ENCODE measurements around the gene NDUFA13. TPM values are rescaled to one million over a fixed set of nuclear protein-coding genes. Genes with fewer than 3 reads are reported as not detected.

NDUFA13 gene
- total RNA-seq, 1 experiment from 2014 or later: 489 TPM

DNA sequence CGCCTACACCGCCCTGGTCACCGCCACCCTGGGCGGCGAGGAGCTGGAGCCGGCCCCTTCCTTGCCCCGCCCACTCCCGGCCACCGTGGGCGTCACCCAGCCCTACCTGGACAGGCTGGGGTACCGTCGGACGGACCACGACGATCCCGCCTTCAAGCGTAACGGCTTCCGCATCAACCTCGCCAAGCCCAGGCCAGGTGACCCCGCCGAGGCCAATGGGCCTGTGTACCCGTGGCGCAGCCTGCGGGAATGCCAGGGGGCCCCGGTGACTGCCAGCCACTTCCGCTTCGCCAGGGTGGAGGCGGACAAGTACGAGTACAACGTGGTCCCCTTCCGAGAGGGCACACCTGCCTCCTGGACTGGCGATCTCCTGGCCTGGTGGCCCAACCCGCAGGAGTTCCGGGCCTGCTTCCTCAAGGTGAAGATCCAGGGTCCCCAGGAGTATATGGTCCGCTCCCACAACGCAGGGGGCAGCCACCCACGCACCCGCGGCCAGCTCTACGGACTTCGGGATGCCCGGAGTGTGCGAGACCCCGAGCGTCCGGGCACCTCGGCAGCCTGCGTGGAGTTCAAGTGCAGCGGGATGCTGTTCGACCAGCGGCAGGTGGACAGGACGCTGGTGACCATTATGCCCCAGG, 29.0 kb downstream of the NDUFA13 start:
- Histone ChIP-seq H3K23me2 (ENCODE audit: insufficient read length, low read depth, low read length, poor library complexity, severe bottlenecking) (peaks cover 5% of the 10 kb centered on the region), H3K4me2 (ENCODE audit: insufficient read depth, insufficient read length, low read length) (no peak overlapping the region), H3K27me3 (ENCODE audit: insufficient read depth, low read length) (no peaks in the 10 kb centered on the region), H2BK12ac (ENCODE audit: insufficient read length, low read depth, low read length) (no peak overlapping the region), H2AFZ (ENCODE audit: low read length) (no peak overlapping the region), H3K4me1 (ENCODE audit: insufficient read depth, low read length) (no peaks in the 10 kb centered on the region), H2BK20ac (ENCODE audit: low read depth, low read length, poor library complexity, severe bottlenecking) (no peak overlapping the region), H4K5ac (ENCODE audit: insufficient read length, low read depth, low read length) (no peak overlapping the region), H2AK5ac (ENCODE audit: insufficient read length, low read length) (no peak overlapping the region), H2BK5ac (ENCODE audit: insufficient read length, low read length) (no peak overlapping the region), H4K91ac (ENCODE audit: insufficient read length, low read depth, low read length) (no peak overlapping the region), H3K79me2 (ENCODE audit: insufficient read depth, low read length) (no peaks in the 10 kb centered on the region), H4K8ac (replicated peaks; ENCODE audit: insufficient read length, low read depth, low read length) (no peak overlapping the region), H4K20me1 (ENCODE audit: control insufficient read depth, insufficient read depth, insufficient read length) (no peaks in the 10 kb centered on the region), H3K9ac (ENCODE audit: extremely low read depth, insufficient read length, low read length) (no peak overlapping the region), H2BK120ac (ENCODE audit: low read depth, low read length, poor library complexity, severe bottlenecking) (no peak overlapping the region), H2BK15ac (ENCODE audit: low read depth, low read length) (no peak overlapping the region), H3K9me3 (ENCODE audit: control insufficient read depth, low read depth, low read length) (no peaks in the 10 kb centered on the region), H3K56ac (ENCODE audit: insufficient read length, low read depth, low read length) (no peak overlapping the region), H3K27ac (ENCODE audit: insufficient read length, low read depth, low read length) (no peak overlapping the region), H3K14ac (ENCODE audit: insufficient read depth, low read length) (no peak overlapping the region), H3K18ac (ENCODE audit: insufficient read length, low read depth, low read length) (no peak overlapping the region), H3T11ph (ENCODE audit: low read length) (no peak overlapping the region), H3K23ac (ENCODE audit: insufficient read length, low read depth, low read length) (no peak overlapping the region), H3K79me1 (ENCODE audit: insufficient read depth, low read depth, low read length, poor library complexity, severe bottlenecking) (no peaks in the 10 kb centered on the region), H3K4ac (ENCODE audit: low read depth, low read length) (no peak overlapping the region)
- H3K27ac Mint-ChIP-seq: no peak overlapping the region
- no peaks in the 10 kb centered on the region for H3K9me3 Mint-ChIP-seq
- TF ChIP-seq, protein P1, sequence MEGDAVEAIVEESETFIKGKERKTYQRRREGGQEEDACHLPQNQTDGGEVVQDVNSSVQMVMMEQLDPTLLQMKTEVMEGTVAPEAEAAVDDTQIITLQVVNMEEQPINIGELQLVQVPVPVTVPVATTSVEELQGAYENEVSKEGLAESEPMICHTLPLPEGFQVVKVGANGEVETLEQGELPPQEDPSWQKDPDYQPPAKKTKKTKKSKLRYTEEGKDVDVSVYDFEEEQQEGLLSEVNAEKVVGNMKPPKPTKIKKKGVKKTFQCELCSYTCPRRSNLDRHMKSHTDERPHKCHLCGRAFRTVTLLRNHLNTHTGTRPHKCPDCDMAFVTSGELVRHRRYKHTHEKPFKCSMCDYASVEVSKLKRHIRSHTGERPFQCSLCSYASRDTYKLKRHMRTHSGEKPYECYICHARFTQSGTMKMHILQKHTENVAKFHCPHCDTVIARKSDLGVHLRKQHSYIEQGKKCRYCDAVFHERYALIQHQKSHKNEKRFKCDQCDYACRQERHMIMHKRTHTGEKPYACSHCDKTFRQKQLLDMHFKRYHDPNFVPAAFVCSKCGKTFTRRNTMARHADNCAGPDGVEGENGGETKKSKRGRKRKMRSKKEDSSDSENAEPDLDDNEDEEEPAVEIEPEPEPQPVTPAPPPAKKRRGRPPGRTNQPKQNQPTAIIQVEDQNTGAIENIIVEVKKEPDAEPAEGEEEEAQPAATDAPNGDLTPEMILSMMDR (conservative IDR thresholded peaks at IDR 0.05): no peak
- H3K4me3 Mint-ChIP-seq: no peak overlapping the region
- peaks cover 10% of the 10 kb centered on the region for H3K27me3 Mint-ChIP-seq (ENCODE audit: low read depth)
- WGBS (ENCODE audit: extremely low coverage, insufficient read length, low lambda C conversion rate): no CpG with 5 or more reads among the region's 53 CpGs
- H3K36me3 Mint-ChIP-seq (ENCODE audit: insufficient read depth in 1 of 3, low read depth in 3 of 3): peaks cover 2 to 4% (median 2%) of the 10 kb centered on the region in 3 experiments; a peak in 4 of 7 replicates
- peaks cover 2 to 15% of the 10 kb centered on the region in 2 experiments; a peak in 2 of 4 replicates for H3K4me1 Mint-ChIP-seq
- no peak for DNase-seq

Data from H9 (cell line).